HepG2 (cell line): ENCODE data around the gene GUSB. TPM values are rescaled to one million over a fixed set of nuclear protein-coding genes. Genes with fewer than 3 reads are reported as not detected.

Experiments used
- MAFK ChIP-seq, 2 experiments: IDR thresholded peaks in 1 of 2; conservative IDR thresholded peaks in 1 of 2; 2 replicates each; pipeline ENCODE4 v1.6.1; 2011; ENCODE audit warnings: improper control_type of control experiment in 2 of 2, low read length in 2 of 2
- NFE2L1 ChIP-seq: sonication (generic); formaldehyde crosslinking; IDR thresholded peaks from 2 replicates; pipeline ENCODE4 v1.4.0; 2020; ENCODE audit warnings: missing genetic modification reagents, mild to moderate bottlenecking, borderline replicate concordance
- PHF20 ChIP-seq: sonication (generic); formaldehyde crosslinking; IDR thresholded peaks from 2 replicates; pipeline ENCODE4 v1.5.0; 2020; ENCODE audit warnings: mild to moderate bottlenecking, missing genetic modification reagents
- REL ChIP-seq: sonication (generic); formaldehyde crosslinking; conservative IDR thresholded peaks from 2 replicates; pipeline ENCODE4 v1.8.0; 2022; ENCODE audit warnings: mild to moderate bottlenecking, missing genetic modification reagents, moderate library complexity
- SNAPC4 ChIP-seq: sonication (generic); formaldehyde crosslinking; IDR thresholded peaks from 2 replicates; pipeline ENCODE4 v1.4.0; 2020; ENCODE audit warnings: mild to moderate bottlenecking, missing genetic modification reagents
- TAF1 ChIP-seq: sonication (generic); formaldehyde crosslinking; IDR thresholded peaks from 2 replicates; pipeline ENCODE4 v1.4.0; 2020; ENCODE audit warnings: missing genetic modification reagents
- ZBTB4 ChIP-seq: sonication (generic); formaldehyde crosslinking; IDR thresholded peaks from 2 replicates; pipeline ENCODE4 v1.4.0; 2020; ENCODE audit warnings: missing genetic modification reagents, mild to moderate bottlenecking, borderline replicate concordance
- ZNF230 ChIP-seq: sonication (generic); formaldehyde crosslinking; IDR thresholded peaks from 2 replicates; pipeline ENCODE4 v1.4.0; 2020; ENCODE audit warnings: mild to moderate bottlenecking, missing genetic modification reagents
- ZNF24 ChIP-seq: fragments of 450-650 bp; IDR thresholded peaks from 2 replicates; pipeline ENCODE4 v1.6.1; 2017; ENCODE audit warnings: antibody characterized with exemption, mild to moderate bottlenecking
- ZNF3 ChIP-seq: IDR thresholded peaks from 2 replicates; pipeline ENCODE4 v1.7.0; 2017; ENCODE audit warnings: inconsistent platforms
- ZNF362 ChIP-seq: sonication (generic); formaldehyde crosslinking; IDR thresholded peaks from 2 replicates; pipeline ENCODE4 v1.4.0; 2020; ENCODE audit warnings: missing genetic modification reagents, mild to moderate bottlenecking, borderline replicate concordance
- ZNF546 ChIP-seq: sonication (generic); formaldehyde crosslinking; conservative IDR thresholded peaks from 2 replicates; pipeline ENCODE4 v1.8.1; 2023; ENCODE audit warnings: mild to moderate bottlenecking, missing genetic modification reagents
- ZSCAN29 ChIP-seq: sonication (generic); formaldehyde crosslinking; conservative IDR thresholded peaks from 2 replicates; pipeline ENCODE4 v1.4.0; 2020; ENCODE audit warnings: mild to moderate bottlenecking, missing genetic modification reagents
- polyA plus RNA-seq, 8 experiments: library from polyadenylated mRNA; depleted of rRNA in 3 of 8; stranded (reverse) in 7 of 8; unstranded in 1 of 8; fragments of >200 nt; fragmentation: Illumina TruSeq in 4 of 8; extraction: Trizol in 4 of 8; gene quantifications; 2 replicates each; pipeline versions ENCODE4 v1.2.1 to v1.2.3, GENCODE V29; 2011 to 2016; ENCODE audit warnings: low read depth in 4 of 8, missing spikeins in 1 of 8, mixed read lengths in 1 of 8; ENCODE audit not compliant: insufficient read depth in 1 of 8
- total RNA-seq, 5 experiments: library from RNA; depleted of rRNA; stranded (reverse); fragments of >200 nt; fragmentation: Illumina TruSeq; extraction: Trizol; gene quantifications; 2 replicates each; pipeline ENCODE4 v1.2.3, GENCODE V29; 2016; ENCODE audit warnings: low read depth in 1 of 5
- TF ChIP-seq, protein P1 (sequence below): IDR thresholded peaks from 2 replicates; pipeline ENCODE4 v1.6.1; 2016; ENCODE audit warnings: low read depth, borderline replicate concordance
- TF ChIP-seq, protein P2 (sequence below): sonication (generic); formaldehyde crosslinking; conservative IDR thresholded peaks from 2 replicates; pipeline ENCODE4 v1.4.0; 2020; ENCODE audit warnings: missing genetic modification reagents

Gene GUSB
- total and polyA plus RNA-seq, 2 of the 13 experiments (the other 11 are each of a cell fraction or from before 2014, with no cell fraction given) = 18.8 to 60.0 TPM

DNA sequence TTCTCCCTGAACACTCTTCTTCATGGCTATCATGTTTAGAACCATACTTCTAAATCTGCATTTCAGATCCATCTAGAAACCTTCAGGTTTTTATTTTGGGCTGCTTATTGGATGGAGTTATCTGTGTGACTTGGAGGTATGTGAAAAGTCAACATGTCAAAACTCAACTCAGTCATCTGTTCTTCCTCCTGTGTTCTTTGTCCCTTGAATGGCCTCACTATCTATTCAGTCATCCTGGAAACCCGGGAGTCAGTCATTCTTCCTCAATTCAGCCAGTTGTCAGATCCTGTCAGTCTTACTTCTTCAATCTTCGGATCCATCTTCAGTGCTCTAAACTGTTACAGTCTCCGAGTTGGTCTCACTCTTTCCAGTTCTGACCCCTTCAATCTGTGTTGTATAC is 57.0 kb downstream of the GUSB start (continued):
- TF ChIP-seq ZNF362 (CRISPR knock-in tag) (no peak), SNAPC4 (CRISPR knock-in tag) (no peak), ZSCAN29 (no peak), ZNF3 (CRISPR knock-in tag) (no peak), ZNF230 (CRISPR knock-in tag) (no peak), ZNF546 (CRISPR knock-in tag) (no peak), ZNF24 (no peak), REL (no peak), ZBTB4 (CRISPR knock-in tag) (no peak), TAF1 (CRISPR knock-in tag) (no peak), MAFK (conservative IDR thresholded peaks at IDR 0.05 in 1 of 2, IDR thresholded peaks at IDR 0.05 in 1 of 2; ENCODE audit: low read length in 2 of 2) (no peak), NFE2L1 (CRISPR knock-in tag) (no peak), PHF20 (no peak)
- TF ChIP-seq, protein P1, sequence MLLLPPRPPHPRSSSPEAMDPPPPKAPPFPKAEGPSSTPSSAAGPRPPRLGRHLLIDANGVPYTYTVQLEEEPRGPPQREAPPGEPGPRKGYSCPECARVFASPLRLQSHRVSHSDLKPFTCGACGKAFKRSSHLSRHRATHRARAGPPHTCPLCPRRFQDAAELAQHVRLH (CRISPR knock-in tag) = no peak
- TF ChIP-seq, protein P2, sequence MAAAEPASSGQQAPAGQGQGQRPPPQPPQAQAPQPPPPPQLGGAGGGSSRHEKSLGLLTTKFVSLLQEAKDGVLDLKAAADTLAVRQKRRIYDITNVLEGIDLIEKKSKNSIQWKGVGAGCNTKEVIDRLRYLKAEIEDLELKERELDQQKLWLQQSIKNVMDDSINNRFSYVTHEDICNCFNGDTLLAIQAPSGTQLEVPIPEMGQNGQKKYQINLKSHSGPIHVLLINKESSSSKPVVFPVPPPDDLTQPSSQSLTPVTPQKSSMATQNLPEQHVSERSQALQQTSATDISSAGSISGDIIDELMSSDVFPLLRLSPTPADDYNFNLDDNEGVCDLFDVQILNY = no peak
